LoVo (cell line): ENCODE data around the gene HOXA4.

Source experiments
- DNase-seq: peaks from one replicate; pipeline ENCODE4 v3.0.0-alpha.2; 2016; ENCODE audit warnings: low spot score

HOXA4 gene

DNA sequence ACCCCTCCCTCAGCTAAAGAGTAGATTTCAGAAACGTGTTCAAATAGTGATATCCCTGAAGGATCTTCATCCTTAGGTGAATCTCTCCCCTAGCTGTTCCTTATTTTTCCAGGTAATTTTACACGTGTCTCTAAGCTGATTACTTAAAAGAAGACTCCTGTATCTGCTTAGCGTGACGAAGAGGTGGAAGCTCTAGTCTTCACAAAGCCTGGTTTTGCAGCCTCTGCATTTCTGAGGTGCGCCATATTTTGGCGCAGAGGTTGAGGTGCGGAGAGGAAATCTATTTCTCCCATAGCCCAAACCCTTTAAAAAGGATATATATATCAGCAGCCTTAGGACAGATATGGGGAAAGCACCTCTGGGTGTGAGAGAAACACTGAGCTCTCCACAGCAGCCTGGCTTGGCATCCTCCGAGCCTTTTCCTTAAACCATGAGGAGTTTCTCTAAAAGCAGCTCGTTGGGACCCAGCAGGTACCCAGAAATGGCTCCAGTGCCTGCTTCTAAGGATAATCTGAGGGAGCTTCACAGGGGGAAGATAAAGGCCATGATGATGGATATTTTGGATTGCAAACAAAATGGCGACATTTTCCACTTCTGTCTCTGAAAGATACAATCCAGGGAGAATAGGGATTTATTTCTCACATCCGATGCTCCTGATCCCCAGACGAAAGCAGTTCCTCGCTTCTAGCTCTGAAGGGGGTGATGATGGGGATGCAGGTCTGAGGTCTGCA, 25.1 kb downstream of the HOXA4 start:
- DNase-seq: no peak

DNA sequence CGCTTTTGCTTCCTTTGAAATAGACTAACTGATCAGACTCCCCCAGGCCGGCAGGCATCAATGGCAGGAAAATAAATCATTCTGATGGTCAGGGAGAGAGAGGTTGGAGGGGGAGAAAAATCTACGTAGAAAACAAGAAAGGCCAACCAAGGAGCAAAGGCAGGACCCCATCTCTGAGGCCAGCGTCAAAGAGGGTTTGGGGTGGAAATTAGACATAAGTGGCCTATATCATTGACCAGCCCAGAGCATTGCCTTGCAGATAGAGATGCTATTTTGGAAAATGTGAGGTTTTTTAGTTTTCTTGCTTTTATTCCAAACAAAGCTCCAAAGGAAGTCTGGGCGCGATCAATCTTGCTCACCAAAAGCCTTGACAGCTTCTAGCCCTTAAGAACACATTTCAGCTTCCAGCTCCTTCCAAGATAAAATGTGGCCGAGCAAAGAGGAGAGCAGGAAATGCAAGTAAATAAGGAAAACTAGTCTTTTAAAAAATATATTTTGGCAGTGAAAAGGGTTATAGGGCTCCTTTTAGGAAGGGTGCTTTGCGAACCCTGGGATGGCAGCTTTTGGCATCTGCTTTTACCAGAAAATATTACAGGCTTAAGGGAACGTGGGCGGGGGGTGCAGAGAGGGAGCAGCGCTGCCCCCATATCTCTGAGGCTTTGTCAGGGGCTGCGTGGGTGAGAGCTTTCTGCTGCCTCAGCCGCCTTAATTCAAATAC, 26.1 kb downstream of the HOXA4 start:
- no peak for DNase-seq

DNA sequence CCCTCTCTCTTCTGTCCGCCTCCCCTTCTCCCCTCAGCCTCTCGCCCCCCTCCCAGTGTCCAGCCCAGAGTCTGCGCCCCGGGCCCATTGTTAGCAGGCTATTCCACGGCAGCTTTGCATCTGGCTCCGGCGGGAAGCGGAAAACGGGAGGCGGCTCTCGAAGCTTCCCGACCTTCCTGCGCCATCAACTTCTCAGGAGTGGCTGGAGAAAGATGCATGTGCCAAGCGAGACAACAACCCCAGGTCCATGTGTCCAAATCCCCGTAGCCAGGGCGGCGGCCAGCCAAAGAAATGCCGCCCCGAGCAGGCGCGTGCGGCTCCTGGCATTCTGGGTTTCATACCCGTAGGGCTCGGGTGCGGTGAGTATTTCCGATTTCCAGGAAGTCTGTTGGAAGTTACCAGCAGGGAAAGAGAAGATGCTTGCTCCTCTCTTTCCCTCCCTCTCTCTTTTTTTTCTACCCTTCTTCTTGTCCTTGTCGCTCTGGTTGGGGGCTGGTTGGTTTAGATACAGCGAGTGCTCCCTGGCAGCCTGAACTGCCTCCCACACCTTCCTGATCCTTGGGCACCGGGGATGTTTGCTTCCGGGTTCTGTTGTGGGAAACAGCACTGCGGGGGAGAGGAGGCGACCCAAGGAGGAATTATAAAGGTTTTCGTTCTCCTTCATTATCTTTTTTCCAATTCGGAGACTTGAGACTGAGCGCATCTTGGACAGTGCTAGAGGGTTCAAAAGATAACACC, 26.9 kb downstream of the HOXA4 start:
- no peak for DNase-seq

DNA sequence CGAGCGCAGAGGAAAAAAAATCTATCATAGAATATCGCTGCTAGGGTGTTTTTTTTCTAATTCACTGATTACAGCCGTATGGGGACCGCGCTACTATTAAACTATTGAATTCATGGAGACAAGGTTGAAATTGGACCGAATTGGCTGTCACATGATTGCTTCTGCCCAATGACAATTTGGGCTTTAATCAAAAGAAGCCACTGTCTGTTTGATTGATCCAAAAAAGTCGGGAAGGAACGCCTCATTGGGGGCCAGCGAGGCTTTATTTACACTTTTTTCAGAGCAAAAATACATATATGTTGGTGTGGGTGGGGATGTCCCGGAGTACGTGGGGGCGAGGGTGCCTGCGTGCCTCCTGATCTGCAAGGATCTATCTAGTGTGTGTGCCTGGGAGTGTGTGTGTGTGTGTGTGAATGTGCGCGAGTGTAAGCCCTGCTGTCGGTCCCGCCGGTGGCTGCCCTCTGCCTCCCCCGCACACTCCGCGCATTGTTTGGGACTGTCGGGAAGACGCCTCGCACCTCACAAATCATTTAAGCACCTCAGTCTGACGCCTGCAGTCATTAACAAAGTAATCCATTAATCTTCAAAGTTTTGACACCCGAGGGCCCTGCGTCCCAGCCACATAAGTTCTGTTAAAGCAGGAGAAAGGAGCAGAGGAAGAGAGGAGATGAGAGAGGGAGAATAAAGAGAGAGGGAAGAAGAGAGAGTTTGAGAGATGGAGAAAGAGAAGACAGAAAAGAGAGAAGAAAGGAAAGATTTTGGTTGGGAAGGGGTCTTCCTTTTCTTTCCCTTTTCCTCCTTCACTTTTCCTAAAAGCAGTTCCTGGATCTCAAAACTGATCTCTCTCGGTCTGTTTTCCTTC, 27.7 kb downstream of the HOXA4 start, which contains the start of gene HOXA2:
TSS of gene HOXA2 (minus strand) at position 103 of the 862 bp plus-strand sequence. CDS start 183 bp downstream, outside the sequence.
- DNase-seq: no peak

DNA sequence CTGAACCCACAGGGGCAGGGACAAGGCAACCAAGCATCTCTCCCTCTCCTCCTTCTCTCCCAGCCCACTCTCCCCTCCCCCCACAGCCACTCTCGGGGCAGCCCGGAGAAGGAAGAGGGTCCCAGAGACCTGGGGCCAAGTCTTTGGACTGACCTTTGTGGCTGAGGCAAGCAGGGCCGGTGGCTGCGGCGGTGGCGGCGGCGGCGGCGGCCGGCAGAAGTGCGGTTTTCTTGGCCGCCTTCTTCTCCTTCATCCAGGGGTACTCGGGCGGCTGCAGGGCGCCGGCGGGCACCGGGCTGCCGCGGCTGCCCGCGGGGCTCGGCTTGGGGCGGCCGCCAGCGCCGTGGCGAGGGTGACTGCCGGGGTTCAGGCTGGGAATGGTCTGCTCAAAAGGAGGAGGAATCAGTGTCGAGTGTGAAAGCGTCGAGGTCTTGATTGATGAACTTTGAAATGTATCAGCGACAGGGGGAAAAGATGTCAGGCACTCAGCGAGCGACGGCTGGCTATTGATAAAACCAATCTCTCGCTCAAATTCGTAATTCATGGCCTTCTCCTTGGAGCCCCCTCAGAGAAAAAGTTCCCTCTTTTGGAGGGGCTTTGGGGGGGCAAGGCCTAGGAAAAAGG, 28.5 kb downstream of the HOXA4 start:
- DNase-seq: no peak

DNA sequence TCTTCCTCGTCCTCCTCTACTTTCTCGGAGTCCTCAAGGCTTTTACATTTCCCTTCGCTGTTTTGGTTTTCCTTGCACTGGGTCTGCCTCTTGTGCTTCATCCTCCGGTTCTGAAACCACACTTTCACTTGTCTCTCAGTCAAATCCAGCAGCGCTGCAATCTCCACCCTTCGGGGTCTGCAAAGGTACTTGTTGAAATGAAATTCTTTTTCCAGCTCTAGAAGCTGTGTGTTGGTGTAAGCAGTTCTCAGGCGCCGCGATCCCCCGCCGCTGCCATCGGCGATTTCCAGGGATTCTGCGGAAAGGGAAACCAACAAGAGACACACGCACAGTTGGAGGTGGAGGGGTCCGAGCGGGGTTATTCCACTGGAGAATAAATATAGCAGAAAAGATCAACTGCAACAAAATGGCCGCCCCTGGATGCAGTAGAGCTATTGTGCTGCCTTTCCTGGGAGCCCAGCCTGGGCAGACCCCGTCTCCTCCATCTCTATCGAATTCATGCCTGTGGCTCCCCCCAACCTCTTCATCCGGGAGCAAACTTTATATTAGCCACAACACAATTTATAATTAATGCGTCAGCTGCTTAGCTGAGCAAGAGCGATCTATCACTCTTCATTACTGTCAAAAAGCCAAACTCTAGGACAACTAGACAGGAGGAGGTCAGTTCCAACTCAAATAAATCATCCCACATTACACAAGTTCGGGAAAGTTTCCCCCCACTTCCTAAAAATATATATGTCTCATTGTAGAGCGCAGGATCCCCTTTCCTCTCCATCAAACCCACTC, 29.2 kb downstream of the HOXA4 start:
- DNase-seq: no peak

DNA sequence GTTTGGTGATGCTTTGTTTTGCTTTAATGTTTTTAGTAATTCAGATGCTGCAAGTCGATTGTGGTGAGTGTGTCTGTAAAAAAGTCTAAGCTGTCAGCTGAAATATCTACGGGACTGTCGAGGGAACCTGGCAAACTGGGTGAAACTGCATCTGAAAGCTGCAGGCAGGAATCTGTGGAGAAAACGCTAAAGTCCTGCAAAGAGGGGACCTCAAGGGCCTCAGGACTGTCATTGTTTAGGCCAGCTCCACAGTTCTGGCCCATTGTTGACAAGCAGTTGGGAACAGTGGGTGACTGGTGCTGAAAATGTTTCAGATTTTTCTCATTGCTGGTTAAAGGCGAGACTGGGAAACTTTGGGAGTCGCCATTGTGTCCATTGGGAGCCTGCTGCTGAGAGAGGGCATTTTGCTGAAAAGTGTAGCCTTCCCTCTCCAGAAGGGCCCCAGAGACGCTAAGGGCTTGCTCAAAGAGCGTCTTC, 29.8 kb downstream of the HOXA4 start:
- DNase-seq: no peak

DNA sequence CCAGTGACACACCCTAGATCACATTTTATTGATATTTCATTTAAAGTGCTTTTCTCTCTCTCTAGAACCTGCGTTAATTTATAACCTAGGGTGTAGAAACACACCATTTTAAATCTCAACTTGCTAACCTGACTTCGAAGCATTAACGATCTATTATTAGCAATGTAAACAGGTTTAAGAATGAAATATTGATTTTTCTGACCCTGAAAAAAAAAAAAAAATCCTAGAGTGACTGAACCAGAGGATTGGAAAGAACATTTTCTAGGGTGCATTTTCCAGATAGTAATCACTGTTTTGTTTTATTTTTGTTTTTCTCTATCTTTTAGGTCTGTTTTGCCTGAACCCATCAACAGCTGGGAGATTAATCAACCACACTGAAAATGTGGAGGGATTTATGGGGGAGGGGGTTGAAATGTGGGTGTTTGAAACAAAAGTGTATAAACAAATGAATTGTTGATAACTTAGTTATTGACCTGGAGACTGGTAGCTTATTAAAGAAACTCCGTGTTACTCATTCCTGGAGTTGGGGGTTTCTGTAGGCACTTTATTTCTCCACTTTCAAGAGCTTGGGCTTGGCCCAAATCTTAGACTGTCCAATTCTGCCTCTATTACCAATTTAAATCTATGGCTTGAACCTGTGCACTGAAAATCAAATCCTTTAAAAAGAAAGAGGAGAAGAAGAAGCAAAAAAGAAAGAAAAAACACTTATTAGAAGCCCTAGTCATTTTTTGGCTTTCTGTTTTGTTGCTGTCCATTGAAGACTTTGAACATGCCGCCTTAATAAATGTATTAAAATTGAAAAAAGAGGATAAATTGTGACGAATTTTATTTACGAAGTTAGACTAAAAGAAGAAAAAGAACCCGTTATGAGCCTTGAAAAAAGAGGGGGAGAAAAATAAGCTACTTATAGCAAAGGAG, 30.8 kb downstream of the HOXA4 start:
- DNase-seq: no peak

DNA sequence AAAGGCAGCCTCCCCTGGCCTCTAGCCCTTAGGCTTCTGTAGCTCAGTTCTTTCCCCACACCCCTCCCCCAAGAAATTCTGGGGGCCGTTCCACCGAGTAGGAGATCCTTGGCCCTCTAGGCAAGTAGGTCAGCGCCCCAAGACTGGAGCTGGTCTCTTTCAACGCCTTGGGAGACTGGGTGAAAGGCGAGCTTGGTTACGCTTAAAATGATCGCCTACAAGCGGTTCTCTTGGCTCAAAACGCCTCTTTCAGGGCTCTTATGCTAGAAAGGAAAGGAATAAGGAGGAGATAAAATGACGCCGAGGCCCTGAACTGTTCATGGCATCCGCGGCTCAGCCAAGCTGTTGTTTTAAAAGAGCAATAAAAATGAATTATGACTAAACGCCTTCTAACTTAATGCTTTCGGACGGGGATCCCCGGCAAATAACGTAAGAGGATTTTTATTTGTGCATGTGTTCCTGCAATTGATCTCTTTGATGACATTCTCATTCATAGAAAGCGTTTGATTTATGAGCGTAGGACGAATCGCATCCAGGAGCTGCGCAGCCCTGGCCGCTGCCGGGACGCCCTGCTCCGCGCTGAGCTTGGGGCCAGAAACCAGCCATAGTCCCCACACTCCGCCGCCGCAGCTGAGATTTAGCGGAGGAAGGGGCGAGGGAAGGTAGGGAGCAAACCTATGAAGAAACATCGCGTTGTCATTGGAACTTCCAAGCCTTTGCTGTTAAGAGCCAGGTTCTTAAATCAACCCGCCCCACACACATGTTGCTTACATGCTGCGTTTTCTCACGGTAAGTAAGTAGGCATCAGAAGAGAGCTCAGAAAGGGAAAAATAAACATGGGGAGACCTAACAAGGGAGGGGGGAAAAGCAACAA, 31.7 kb downstream of the HOXA4 start:
- no peak for DNase-seq

DNA sequence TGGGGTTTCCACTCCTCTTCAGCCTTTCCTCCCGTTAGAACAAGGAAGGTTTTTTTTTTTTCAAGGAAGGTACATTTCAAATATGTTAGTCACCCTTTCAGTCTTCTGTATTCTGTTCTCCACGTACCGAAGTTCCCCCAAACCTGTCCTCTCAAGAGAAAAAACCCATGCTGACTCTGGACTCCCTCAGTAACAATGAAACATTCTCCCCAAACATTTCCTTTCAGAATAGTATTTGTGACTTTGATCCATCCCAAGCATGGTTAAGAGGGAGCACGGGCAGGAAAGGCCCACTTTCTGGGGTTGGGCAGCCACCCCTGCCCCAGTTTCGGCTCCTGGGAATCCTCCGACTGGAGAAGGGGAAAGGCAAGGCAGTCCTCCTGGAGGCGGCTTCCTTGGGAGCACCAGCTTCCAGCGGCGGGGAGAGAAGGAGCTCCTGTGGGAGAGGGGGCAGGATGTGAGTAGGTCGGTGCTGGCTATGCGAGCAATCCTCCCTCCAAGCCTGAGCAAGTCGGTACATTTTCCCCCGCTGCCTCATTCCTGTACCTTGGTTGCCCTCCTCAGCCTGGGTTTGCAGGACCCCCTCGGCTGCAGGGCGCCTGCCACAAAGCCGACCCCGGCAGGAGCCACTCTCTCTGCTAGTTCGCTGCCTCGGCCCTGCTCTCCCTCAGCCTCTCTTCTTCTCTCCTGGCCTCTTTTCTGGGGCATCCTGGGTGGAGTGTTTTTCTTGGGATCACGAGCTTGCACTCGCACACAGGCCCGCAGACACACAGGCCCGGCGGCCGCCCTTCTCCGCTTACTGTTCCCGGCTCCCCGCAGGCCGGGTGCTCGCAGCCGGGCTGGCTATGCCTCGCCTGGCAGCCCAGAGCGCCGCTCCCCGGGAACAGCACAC, 32.6 kb downstream of the HOXA4 start:
- no peak for DNase-seq

DNA sequence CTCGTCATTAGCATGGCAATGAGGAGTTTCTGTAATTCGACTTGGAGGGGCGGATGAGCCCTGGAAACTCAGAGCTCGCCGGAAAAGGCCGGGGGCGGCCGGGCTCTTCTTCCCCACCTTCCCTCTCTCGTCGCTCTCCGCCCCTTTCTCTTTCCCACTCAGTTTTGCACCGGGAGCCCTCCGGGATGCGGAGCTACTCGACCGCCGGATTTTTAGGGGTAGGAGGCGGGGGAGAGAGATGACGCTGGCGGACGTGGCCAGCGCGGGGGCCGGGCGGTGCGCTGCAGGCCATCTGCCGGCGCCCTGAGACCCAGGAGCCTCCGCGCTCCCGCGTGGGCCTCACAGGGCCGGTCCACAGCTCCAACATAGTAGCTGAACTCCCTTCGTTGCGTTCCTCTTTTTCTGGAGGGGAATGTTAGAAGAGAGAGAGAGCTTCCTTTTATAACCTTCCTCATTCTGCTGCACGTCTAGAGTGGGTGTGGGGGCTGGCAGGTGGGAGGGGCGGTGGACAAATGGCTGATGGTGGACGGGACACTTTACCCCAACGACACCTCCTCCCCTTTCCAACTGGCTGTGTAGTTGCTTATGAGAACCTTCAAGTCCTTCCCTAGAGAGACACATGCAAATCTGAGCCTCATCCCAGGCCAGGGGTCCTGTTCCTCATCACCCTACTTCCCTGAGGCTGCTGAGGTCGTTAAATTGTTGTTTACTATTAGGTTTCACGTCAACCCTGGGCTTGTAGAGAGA, 33.6 kb downstream of the HOXA4 start:
- DNase-seq: no peak

DNA sequence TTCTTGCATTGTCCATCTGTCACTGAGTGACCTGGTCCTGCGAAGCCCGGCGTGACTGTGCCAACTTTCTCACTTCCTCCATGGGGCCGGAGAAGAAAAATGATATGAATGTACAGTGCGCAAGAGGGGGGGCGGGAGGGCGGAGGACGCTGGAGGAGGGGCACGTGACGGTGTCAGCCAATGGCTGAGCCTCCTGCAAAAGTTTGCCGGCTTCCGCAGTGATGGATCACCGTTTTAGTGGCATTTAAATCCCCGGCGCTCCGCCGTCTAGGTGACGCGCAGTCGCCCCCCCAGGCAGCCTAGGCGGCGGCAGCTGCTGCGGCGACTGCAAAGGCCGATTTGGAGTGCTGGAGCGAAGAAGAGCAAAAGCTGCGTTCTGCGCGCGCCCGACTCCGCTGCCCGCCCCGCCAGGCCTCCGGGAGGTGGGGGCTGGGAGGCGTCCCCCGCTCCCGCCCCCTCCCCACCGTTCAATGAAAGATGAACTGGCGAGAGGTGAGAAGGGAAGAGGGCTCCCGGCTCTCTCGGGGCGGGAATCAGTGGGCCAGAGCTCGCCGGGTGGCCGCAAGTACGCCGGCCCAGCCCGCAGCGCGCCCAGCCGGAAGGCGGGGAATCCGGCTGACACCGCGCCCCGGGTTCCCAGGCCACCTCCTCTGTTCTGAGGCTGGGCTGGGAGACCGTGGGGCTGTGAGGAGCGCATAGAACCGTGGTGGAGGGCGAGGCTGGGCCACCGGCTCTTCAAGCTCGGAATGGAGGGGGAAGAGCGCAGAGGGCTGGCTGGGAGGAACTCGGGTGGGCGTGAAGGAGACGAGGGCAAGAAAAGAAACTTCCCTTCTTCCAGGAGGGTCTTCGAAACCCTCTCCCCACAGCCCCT, 34.4 kb downstream of the HOXA4 start, which contains the start of gene HOXA1:
TSS of gene HOXA1 (minus strand) at position 104 of the 871 bp plus-strand sequence. CDS start at position 16, 88 bp downstream.
- peak; percentile 98 for DNase-seq

DNA sequence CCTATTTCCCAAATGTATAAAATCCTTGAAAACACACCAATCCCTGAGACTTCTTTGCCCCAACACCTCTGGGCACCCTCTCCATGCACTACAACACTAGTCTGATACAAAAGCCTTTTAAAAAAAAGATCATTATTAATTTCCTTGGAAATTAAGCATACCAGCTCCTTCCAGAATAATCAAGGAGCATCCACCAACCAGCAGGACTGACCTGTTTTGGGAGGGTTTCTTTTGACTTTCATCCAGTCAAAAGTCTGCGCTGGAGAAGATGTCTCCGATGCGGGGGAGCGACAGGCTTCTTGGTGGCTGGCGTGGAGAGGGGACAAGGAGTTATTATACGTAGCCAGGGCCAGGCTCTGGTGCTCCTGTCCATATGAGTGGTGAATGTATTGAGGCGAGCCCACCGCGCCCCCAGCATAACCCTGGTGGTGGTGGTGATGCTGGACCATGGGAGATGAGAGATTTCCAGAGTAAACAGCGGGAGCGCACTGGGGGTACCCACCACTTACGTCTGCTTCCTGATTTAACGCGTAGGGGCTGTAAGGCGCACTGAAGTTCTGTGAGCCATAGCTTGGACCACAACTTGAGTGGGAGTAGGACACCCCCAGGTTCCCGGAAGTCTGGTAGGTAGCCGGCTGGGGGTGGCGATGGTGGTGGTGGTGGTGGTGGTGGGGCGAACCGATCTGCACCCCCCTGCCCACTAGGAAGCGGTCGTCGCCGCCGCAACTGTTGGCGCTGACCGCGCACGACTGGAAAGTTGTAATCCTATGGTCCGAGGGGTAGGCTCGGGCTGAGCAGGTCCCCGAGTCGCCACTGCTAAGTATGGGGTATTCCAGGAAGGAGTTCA, 35.3 kb downstream of the HOXA4 start:
- no peak for DNase-seq

DNA sequence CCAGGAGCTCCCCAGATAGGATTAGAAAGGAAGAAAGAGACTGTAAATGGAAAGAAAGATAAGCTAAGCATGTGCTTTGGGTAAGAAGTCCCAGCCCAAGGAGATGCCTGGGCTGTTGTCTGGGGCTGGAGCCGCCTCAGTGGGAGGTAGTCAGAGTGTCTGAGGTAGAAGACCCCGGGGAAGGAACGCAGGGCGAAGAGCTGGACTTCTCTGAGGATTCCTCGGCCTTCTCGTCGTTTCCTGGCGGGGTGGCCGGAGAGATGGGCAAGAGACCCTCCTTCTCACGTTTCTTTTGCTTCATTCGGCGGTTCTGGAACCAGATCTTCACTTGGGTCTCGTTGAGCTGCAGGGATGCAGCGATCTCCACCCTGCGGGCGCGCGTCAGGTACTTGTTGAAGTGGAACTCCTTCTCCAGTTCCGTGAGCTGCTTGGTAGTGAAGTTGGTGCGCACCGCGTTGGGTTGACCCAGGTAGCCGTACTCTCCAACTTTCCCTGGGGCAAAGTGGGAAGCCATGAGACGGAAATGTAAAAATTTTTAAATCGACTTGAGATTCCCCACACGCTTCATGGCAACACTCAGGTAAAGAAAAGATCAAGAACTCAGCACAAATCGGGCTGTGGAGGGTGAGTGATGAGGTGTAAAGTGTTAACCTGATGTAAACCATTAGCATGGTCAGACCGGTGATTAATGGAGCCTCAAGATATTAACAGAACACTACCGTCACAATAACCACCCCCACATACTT, 36.1 kb downstream of the HOXA4 start:
- no peak for DNase-seq
